ENCODE results near the gene TGFB1.

DNA sequence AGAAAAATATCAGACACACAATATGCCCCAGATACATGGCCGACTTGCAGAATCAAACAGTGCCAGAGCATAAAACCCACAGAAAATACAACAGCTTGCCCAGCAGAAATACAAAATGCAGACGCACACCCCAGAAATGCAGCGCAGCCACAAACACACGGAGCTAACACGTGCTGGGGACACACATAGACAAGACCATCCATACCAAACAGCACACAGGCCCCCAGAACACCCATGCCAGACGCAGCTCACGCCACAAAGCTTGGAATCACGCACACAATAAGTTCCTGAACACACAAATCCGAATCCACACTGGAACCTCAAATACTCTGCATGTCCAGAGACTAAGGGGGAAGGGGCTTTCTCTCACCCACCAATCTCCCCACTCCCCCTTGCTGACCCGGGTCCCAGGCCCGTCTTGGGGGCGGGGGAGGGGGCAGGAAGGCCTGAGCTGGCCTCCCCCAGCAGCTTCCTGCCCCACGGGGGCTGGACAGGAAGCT is 26.6 kb downstream of the TGFB1 start:
- TF ChIP-seq KDM3A (CRISPR knock-in tag; IDR thresholded peaks at IDR 0.05; ENCODE audit: low read depth) (no peak), E2F1 (CRISPR knock-in tag; IDR thresholded peaks at IDR 0.05) (no peak), RCOR2 (CRISPR knock-in tag; IDR thresholded peaks at IDR 0.05) (no peak), ZSCAN21 (CRISPR knock-in tag; IDR thresholded peaks at IDR 0.05; ENCODE audit: borderline replicate concordance) (no peak), ZNF768 (CRISPR knock-in tag; IDR thresholded peaks at IDR 0.05) (no peak), JUN (CRISPR knock-in tag; IDR thresholded peaks at IDR 0.05) (no peak), ZNF142 (CRISPR knock-in tag; IDR thresholded peaks at IDR 0.05) (no peak), POLR2AphosphoS5 (IDR thresholded peaks at IDR 0.05; ENCODE audit: low read depth, low read length) (no peak), KLF6 (CRISPR knock-in tag; IDR thresholded peaks at IDR 0.05) (no peak), ZNF629 (CRISPR knock-in tag; conservative IDR thresholded peaks at IDR 0.05) (no peak), CTCF (CRISPR knock-in tag; IDR thresholded peaks at IDR 0.05) (no peak)

Data from HepG2 (cell line).